Chondrocyte (in vitro differentiated cells): Measurements from ENCODE around the gene SLC5A6. TPM values are rescaled to one million over a fixed set of nuclear protein-coding genes. Genes with fewer than 3 reads are reported as not detected.
A peak's percentile ranks its signal among the peaks of the same experiment; 100 is the strongest.

Experiments
- DNase-seq: peaks from one replicate; pipeline ENCODE4 v3.0.0; 2021; ENCODE audit warnings: mixed read lengths, low spot score
- H3K27ac Mint-ChIP-seq: one replicate; pipeline ENCODE4 v1.8.0; 2021; ENCODE audit warnings: mild to moderate bottlenecking, moderate library complexity, mixed read lengths; ENCODE audit not compliant: unreplicated experiment
- H3K27me3 Mint-ChIP-seq: 2 replicates; pipeline ENCODE4 v1.8.0; 2021; ENCODE audit warnings: low read depth, mixed read lengths
- H3K36me3 Mint-ChIP-seq: 2 replicates; pipeline ENCODE4 v1.8.0; 2021; ENCODE audit warnings: low read depth, mixed read lengths
- H3K4me1 Mint-ChIP-seq: 2 replicates; pipeline ENCODE4 v1.8.0; 2021; ENCODE audit warnings: low read depth, mild to moderate bottlenecking, mixed read lengths
- H3K4me3 Mint-ChIP-seq: one replicate; pipeline ENCODE4 v1.8.0; 2021; ENCODE audit warnings: mild to moderate bottlenecking, moderate library complexity, mixed read lengths; ENCODE audit not compliant: unreplicated experiment
- H3K9me3 Mint-ChIP-seq: 2 replicates; pipeline ENCODE4 v1.8.0; 2021; ENCODE audit warnings: low read depth, mixed read lengths
- total RNA-seq: library from RNA; stranded (reverse); gene quantifications from 3 replicates; pipeline ENCODE4 v1.2.1, GENCODE V29; 2021
- TF ChIP-seq, protein P1 (sequence below): fragments of 200-600 bp; sonication (generic); IDR thresholded peaks from 2 replicates; pipeline ENCODE4 v1.5.0; 2021; ENCODE audit warnings: antibody characterized with exemption, mild to moderate bottlenecking, moderate library complexity

The SLC5A6 gene
- total RNA-seq, 1 donor from 2014 or later = 24.3 TPM

GRCh38 chr2:27189989-27190388 lies 22.1 kb downstream of the SLC5A6 start:
- peaks cover 4% of the 10 kb centered on the region for H3K27me3 Mint-ChIP-seq
- H3K4me1 Mint-ChIP-seq = peaks cover 9% of the 10 kb centered on the region
- no peak overlapping the region for H3K27ac Mint-ChIP-seq
- no peak for DNase-seq
- TF ChIP-seq, protein P1, sequence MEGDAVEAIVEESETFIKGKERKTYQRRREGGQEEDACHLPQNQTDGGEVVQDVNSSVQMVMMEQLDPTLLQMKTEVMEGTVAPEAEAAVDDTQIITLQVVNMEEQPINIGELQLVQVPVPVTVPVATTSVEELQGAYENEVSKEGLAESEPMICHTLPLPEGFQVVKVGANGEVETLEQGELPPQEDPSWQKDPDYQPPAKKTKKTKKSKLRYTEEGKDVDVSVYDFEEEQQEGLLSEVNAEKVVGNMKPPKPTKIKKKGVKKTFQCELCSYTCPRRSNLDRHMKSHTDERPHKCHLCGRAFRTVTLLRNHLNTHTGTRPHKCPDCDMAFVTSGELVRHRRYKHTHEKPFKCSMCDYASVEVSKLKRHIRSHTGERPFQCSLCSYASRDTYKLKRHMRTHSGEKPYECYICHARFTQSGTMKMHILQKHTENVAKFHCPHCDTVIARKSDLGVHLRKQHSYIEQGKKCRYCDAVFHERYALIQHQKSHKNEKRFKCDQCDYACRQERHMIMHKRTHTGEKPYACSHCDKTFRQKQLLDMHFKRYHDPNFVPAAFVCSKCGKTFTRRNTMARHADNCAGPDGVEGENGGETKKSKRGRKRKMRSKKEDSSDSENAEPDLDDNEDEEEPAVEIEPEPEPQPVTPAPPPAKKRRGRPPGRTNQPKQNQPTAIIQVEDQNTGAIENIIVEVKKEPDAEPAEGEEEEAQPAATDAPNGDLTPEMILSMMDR = no peak
- no peaks in the 10 kb centered on the region for H3K36me3 Mint-ChIP-seq
- no peak overlapping the region for H3K4me3 Mint-ChIP-seq
- H3K9me3 Mint-ChIP-seq = no peaks in the 10 kb centered on the region

- no peaks in the 10 kb centered on the region for H3K36me3 Mint-ChIP-seq
- no peak overlapping the region for H3K4me3 Mint-ChIP-seq
- H3K9me3 Mint-ChIP-seq = no peaks in the 10 kb centered on the region
- no peak for DNase-seq
- no peak overlapping the region for H3K27ac Mint-ChIP-seq
- TF ChIP-seq, protein P1 = no peak
- peaks cover 2% of the 10 kb centered on the region for H3K27me3 Mint-ChIP-seq
- peaks cover 10% of the 10 kb centered on the region for H3K4me1 Mint-ChIP-seq
Measured at GRCh38 chr2:27186613-27187345, 25.3 kb downstream of the SLC5A6 start.

- TF ChIP-seq, protein P1 = no peak
- H3K36me3 Mint-ChIP-seq = no peaks in the 10 kb centered on the region
- peak overlapping the region; percentile 82 for H3K27ac Mint-ChIP-seq
- H3K4me3 Mint-ChIP-seq = no peak overlapping the region
- H3K9me3 Mint-ChIP-seq = no peaks in the 10 kb centered on the region
- peaks cover 2% of the 10 kb centered on the region for H3K27me3 Mint-ChIP-seq
- no peak for DNase-seq
- peaks cover 13% of the 10 kb centered on the region for H3K4me1 Mint-ChIP-seq
Measured at GRCh38 chr2:27185331-27186026, 26.6 kb downstream of the SLC5A6 start.

DNA sequence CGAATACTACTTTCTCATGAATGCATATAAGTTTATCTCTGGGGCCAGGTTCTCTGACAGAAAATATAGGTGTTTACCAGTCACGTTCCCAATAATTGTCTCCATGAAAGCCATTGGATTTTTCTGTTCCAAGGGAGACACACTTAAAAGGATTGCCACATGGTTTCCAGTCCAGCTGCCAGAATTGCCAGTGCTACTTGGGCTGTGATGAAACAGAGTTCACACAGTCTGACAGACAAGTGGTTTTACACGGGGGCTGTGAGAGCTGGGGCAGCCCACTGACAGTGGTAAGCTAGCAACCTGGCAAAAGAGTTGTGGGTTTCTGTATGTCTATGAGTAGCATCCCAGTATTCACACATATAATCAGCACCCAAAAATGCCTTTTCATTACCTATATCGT lies 28.0 kb downstream of the SLC5A6 start:
- Mint-ChIP-seq H3K4me1 (peaks cover 13% of the 10 kb centered on the region), H3K27ac (no peak overlapping the region), H3K27me3 (peaks cover 4% of the 10 kb centered on the region), H3K4me3 (no peak overlapping the region), H3K36me3 (no peaks in the 10 kb centered on the region), H3K9me3 (no peaks in the 10 kb centered on the region)
- TF ChIP-seq, protein P1 = no peak
- no peak for DNase-seq

DNA sequence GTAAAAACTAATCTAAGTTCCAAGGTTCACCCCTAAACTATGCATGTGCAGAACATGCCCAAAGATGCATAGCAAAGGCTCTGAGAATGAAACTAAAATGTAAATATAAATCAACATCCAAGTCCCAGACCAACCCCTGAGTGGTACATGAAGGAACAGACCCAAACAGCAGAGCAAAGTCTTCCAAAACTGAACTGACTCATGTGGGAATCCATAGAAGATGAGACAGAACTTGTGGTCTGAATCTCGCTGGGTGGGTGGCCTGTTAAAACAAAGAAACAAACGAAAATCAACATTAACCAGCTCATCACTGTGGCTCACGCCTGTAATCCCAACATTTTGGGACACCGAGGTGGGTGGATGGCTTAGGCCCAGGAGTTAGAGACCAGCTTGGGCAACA lies 29.7 kb downstream of the SLC5A6 start:
- no peak for DNase-seq
- no peak overlapping the region for H3K4me3 Mint-ChIP-seq
- H3K27me3 Mint-ChIP-seq = peaks cover 9% of the 10 kb centered on the region
- peaks cover 13% of the 10 kb centered on the region for H3K4me1 Mint-ChIP-seq
- H3K27ac Mint-ChIP-seq = no peak overlapping the region
- H3K9me3 Mint-ChIP-seq = no peaks in the 10 kb centered on the region
- no peaks in the 10 kb centered on the region for H3K36me3 Mint-ChIP-seq
- TF ChIP-seq, protein P1 = no peak
